GM21619 (cell line): Measurements from ENCODE around the gene TOR2A.
"Not testable (repeated sequence)": the region's sequence is repeated elsewhere in the genome, so short reads cannot be mapped to it uniquely, and the experiment has no call there.

Experiments
- ATAC-seq: cut with Tn5 transposase; IDR thresholded peaks from one replicate; pipeline ENCODE4 v1.9.1; 2021; ENCODE audit not compliant: unreplicated experiment

TOR2A gene

DNA sequence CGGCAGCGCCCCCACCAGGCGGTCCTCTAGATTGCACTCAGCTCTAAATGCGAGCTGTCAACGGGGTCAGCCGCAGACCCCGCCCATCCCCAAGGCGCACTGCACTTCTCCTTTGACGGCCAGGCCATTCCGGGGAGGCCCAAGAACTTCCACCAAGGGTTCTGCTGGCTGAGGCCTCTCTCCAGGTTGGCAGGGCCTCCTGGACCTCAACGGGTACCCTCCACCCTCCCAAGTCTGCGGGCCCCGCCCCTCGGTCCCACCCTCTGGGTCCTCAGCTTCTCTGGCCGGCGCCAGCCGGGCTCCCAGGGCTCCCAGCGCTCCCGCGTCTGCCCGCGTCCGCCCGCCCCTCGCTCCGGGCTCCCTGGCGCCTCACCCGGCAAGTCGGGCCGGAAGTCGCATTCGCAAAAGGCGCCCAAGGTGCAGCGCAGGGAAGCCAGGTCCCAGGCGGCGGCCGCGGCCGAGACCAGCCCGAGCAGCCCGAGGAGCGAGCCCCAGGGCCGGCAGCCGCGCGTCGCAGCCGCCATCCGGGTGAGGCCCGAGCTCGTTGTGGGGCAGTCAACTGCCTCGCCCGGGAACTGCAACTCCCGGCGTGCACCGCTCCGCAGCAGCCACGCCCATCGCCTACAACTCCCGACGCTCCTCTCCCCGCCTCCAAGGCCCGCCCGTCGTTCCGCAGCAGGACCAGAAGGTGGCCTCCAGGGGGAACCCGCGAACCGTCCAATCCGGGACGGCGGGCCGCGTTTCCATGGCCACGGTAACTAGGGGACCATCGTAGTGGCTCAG lies at the start of gene TOR2A:
Gene TOR2A (minus strand): TSS at position 548 of the 783 bp plus-strand sequence. CDS start 24 bp downstream, at position 524.
- ATAC-seq, result peak; percentile 78

DNA sequence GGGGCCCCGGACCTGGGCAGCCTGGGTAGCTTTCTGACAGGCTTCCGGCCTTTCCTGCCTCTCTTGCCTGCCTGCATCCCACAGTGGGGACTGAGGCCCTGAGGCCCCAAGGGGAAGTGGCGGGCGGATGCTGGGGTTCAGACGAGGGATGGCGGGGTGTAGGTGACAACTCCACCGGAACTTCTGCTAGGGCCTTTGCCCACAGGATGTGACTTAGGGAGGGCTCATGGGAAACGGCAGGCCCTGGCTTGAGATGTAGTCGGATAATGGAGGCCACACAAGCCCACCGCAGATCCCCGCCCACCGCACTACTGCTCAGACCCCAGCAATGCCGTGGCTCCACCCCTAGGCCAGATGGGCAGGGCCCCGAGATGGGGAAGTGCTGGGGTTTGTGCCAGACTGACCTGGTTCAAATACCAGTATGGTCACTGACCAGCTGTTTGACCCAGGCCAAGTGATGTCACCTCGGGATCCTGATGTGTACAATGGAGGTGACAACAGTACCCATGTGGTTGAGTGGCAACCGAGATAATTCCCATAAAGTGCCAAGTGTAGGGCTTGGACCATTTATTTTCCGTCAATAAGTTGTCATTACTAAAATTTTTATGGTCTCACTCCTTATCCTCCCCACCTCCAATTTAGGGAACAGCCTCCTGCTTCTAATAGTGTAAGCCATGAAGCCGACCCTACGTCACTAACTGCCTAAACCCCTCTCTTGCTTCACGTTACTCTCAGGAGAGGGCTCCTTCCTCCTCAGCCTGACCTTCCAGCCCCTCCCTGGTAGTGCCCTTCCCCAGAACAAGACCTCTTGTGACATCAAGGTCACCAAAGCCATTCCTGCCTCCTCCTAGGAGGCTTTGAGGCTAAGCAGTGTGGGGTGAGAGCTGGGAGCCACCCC lies 48.3 kb upstream of the TOR2A start:
- ATAC-seq, result no peak

DNA sequence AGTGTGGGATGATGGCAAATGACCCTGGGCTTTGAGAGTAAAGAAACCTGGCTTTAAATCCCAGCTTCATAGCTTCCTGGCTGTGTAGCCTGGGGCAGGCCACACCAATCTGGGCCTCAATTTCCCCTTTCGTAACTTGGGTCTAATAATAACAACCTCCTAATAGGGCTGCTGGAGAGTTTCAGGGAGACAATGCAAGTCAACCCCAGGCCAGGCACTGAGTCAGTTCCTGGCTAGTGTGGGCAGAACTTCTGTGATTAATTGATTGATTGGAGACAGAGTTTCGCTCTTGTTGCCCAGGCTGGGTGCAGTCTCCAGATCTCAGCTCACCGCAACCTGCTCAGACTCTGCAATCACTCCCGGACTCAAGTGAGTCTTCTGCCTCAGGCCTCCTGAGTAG lies 46.7 kb upstream of the TOR2A start:
- ATAC-seq, result no peak

DNA sequence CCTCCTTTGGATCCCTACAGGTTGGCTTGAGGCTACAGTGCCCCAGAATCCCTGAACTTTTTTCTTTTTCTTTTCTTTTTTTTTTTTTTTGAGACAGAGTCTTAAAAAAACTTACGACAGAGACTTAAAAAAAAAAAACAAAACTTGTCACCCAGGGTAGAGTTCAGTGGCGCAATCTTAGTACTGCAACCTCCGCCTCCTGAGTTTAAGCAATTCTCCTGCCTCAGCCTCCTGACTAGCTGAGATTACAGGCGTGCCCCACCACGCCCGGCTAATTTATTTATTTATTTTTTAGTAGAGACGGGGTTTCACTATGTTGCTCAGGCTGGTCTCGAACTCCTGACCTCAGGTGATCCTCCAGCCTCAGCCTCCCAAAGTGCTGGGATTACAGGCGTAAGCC lies 45.8 kb upstream of the TOR2A start:
- not testable (repeated sequence) for ATAC-seq

DNA sequence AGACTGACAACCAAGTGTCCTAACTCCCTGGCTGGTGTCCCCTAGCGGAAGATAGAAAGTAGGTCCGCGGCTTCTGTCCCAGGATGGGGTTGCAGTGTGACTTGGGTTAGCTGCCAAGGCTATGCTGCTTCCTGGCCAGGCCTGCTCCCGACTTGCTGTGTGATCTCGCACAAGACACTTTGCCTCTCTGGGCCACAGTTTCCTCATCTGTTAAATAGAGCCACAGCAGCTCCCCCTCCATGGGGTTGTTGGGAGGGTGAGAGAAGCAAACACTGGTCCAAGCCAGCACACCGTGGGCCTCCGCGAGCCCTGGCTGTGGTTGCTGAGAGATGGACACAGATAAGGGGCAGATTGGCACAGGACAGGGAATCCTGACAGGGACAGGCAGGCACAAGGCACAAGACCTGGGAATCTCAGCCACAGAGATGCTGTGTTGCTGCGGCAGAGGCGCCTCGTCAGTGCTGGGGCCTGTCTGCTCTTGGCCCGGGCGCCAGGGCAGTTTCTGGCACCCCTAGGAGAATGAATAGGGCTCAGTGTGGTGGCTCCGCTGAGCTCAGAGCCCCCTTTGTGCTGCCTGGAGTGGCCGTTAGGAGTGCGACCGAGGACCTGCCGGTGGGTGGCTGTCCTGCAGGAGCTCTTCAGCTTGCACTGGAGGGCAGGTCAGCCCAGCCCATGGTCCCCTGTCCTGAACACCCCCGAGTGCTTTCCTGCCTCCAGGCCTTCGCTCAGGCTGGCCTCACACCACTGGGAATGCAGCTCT lies 45.2 kb upstream of the TOR2A start:
- no peak for ATAC-seq

DNA sequence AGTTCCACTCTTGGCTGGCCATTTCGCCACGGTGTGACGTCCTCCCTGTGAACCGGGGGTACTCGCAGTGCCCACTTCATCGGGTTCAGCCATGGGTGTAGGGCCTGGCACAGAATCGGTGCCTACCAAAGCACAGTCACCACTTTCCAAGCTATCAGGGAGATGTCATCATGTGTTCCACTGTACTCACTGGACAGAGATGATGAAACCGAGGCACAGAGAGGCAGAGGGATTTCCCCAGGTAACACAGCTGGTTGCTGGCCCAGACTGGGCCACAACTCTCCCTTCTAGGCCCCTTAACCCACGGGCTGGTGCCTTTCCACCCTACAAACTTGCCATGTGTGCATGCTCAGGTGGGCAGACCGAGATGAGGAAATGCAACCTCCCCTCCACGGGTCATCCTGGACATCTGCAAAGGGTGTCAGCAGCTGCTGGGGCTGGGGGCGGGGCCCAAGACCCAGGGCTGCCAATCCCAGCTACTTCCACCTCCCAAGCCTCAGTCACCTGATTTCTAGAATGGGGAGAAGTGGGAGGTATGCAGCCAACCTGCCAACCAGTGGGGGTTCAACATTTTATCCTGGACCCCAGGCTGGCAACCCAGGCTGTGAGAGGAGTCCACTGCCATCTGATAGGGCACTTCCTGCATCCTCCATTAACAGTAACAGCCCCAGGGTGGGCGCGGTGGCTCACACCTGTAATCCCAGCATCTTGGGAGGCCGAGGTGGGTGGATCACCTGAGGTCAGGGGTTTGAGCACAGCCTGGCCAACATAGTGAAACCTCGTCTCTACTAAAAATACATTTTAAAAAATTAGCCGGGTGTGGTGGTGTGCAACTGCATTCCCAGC lies 44.3 kb upstream of the TOR2A start:
- ATAC-seq, result peak; percentile 39

DNA sequence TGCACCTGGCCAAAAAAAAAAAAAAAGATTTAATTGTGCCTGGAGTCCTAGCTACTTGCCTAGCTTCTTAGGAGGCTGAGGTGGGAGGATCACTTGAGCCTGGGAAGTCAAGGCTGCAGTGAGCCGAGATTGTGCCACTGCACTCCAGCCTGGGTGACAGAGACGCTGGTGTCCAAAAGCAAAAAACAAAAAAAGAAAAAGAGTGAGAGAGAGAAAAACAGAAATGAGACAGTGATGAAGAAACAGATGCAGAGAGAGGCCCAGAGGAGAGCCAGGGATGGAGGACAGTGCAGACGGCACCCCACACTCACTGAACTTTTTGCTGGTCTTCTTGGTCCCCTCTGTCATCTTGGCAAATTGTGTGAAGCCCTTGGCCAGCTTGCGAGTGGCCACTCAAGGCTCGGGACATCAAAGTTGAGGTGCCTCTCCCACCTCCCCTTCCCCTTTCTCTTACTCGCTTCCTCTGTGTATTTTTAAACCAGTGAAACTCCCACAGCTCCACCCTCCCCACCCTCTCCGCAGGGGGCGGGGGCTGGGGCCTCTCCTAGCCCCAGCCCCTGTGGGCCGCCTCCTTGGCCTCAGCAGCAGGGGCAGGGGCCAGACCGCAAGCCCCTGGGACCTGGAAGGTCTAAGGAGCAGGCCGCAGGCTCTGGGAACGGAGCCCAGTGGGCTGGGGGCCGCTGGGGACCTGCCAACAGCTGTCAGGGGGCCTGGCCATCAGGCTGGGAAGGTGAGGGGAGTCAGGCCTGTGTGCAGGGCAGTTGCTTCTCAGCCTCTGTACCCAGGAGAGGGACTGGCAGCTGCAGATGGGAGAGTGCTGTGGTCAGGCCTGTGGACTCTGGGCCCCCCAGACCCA lies 43.4 kb upstream of the TOR2A start, which contains the start of gene SH2D3C:
Gene SH2D3C (minus strand): TSS at position 387 of the 856 bp plus-strand sequence. CDS start 39 bp downstream, at position 348.
- ATAC-seq, result peak; percentile 31

DNA sequence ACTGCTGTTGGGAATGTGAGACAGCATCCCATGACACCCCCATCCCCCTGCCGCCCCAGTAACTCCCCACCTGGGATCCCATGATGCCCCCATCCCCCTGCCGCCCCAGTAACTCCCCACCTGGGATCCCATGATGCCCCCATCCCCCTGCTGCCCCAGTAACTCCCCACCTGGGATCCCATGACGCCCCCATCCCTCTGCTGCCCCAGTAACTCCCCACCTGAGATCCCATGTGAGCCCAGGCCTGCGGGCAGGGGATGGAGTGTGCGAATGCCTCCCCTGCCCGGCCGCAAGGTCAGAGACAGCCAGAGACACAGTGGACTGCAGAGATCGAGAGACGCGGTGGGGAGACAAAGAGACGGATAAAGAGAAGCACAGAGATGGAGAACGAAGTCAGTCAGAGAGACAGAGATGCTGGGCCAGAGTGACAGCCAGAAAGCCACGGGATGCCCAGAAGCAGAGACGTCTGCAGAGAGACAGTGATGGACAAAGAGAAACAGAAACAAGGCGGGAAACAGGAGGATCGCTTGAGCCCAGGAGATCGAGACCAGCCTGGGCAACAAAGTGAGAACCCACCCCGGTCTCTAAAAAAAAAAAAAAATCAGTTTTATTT lies 42.4 kb upstream of the TOR2A start:
- no peak for ATAC-seq

DNA sequence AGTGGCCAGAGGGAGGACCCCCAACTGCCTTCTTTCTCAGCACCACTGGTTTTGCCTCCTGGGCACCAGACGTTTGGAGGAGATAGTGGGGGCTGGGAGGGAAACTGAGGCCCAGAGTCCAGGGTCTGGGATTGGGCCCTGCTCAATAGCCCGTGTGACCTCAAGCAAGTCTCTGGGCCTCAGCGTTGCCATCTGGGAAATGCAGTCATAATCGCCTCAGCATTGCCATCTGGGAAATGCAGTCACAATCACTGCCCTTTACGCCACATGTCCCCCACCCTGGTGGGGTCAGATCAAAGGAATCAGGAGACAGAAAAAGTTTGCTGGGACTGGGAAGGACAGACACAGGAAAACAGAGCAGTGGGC lies 41.8 kb upstream of the TOR2A start:
- ATAC-seq, result no peak

DNA sequence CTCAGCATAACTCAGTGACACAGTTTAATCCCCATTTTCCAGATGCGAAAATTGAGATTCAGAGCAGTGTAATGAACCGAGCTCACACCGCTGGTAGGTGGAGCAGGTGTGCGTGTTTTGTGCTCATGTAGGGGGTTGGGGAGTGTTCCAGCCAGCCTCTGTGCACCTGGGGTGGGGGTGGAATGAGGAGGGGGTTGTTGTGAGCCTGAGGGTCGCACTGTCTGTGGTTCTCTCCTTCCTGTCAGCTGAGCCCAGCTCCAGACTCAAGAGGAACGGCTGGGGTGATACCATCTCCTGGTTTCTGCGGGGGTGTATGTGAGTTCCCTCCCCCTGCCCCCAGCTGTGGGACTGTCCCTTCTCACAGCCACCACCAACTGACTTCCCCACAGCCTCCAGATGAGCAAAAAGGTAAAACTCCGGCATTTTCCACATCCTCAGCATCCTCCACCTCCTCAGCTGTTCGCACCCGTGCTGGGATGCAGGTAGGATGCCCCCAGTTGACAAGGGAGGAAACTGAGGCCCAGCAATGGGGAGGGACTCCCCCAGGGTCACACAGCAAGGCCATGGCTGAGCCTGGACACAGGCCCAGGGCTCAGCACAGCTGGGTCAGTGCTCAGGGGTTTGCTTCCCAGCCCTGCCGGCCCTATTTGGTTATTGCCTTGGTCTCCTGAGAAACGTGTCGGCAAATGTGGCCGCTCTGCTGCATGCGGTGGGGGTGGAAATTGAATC lies 41.3 kb upstream of the TOR2A start:
- peak; percentile 30 for ATAC-seq

DNA sequence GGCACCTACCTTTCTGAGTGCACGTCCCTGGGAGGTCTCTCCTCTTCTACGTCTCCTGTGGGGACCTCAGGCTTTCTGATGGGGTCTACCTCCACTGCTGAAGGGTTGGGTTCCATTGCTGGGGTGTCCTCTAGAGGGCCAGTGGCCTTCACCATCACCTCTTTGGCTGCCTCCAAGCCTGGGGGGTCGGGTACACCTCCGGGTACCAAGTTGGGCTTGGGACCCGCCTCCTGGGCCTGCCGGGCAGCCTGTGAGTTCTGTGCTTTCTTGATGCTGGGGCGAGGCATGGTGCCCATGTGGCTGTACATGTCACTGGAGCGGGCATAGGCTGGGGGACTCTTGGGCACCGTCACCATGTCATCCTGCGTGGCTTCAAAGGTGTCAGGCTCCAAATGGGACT lies 38.9 kb upstream of the TOR2A start:
- ATAC-seq, result no peak

DNA sequence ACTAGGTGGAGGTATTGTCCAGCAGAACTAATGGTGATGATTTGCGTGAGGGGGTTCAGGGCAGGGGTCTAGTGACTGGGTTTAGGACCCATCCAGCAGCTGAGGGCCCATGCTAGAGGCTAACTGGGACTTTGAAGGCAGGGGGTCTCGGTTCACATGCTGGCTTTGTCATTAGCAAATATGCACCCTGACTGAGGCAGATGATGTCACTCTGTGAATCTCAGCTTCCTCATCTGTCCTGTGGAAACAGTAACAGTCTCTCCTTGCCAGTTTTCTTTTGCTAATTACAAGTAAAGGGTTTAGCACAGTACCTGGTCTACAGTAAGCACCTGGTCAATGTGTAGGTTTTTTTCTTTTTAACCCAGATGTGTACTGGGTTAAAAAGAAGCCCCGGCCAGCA lies 38.2 kb upstream of the TOR2A start:
- no peak for ATAC-seq

DNA sequence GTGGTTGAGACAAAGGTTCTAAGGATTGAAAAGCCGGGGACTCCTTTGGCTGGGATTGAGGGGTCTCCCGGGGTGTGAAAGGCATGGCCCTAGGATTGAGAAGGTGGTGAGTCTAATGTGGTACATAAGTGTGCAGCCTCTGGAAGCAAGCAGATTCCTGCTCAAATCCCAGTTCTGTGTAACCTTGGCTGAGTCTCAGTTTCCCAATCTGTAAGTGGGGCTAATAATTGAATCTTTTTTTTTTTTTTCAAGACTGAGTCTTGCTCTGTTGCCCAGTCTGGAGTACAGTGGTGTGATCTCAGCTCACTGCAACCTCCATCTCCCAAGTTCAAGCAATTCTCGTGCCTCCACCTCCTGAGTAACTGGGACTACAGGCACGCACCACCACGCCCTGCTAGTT lies 37.5 kb upstream of the TOR2A start:
- ATAC-seq, result no peak

DNA sequence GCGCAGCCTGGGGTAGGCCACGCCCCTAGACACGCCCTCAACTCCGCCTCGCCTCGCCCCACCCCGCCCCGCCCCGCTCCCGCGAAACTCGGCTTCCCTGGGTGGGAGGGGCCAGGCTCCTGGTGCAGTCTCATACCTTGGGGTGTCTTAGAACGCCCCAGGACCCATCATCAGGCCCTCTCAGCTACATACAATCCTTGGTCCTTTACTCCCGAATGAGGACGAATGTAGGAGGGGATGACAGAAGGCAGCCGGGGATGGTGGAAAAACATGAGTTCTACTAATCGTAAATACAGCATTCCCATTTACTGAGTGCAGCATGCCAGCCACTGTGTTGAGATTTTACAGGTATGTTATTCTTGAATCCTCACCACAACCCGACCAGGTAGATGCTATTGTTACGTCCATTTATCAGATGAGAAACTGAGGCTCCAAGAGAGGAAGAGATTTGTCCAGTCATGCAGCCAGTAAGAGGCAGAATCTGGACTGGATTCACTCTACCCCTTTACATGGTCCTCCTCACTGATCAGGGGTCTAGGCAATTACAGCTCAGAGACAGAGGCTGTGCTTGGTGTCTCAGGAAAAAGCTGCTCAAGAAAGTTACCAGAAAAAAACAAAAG lies 36.6 kb upstream of the TOR2A start:
- ATAC-seq, result no peak

DNA sequence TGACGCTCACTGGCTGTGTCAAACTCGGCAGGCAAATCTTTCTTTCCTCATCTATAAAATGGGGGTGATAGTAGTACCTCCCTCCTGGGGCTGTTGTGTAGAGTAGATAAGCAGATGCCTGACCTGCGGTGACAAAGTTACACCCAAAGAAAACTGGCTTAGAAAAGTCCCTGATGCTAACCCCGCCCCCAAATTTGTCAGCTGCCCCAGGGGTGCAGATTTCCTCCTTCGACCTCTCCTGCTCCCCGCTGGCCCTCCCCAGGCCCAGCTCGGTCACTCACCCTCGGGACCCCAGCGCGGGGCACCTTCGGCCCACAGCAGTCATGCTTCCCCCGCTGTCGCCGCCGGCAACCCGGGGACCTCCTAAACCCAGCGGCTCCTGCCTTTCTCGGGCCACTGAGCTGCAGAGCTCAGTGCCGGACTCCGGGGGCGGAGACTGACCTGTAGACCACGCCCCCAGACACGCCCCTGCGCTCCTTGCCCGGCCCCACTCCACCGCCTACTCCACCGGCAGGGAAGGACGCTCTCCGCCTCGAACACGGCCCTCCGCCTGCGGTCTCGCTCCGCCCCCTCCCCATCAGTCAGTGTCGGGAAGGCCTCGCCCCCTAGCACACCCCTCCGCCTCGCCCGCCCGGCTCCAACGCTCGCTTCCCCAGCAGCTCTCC lies 35.9 kb upstream of the TOR2A start:
- ATAC-seq, result peak; percentile 84

DNA sequence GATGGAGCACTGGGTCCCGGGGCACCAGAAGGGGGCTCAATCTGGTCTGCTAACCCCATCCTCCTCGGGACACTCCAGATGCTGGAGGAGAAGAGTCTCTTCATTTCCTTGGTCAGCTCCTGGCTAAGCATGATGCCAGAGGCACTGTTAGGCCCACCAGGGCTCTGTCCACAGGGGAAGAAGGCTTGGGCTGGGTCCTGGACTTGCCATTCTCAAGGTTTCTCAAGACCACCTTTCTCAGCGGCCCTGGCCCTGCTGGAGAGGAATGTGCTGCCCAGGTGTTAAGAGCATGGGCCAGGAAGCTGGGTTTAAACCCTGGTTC lies 35.5 kb upstream of the TOR2A start:
- no peak for ATAC-seq

DNA sequence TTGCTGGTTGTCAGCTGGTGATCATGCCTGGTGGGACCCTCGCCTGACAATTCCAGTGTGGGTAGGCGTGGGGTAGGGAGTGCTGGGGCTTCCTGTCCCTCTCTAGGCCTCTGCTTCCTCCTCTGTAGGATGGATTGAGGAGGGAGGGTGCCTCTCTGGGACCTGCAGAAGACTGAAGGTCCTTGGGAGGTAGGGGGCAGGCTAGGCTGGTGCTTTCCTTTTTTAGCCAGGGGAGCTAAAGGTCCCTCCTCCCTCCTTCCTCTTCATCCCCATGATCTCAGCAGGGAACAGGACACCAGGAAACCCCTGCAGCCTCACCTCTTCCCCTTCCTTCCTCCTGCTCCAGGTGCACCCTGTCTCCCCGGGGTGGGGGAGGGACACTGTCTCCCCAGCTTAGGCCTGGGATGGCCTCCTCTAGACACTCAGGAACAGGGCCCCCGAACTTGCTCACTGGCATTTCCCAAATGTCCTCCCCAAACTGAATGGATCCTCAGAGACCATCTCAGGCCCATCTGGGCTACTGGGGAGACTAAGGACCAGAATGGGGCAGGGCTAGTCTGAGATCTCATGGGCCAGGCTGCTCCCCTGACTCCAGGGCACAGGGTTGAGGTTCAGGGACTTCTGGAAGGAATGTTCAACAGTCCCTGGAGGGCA lies 35.0 kb upstream of the TOR2A start:
- ATAC-seq, result no peak
